Duodenal mucosa (tissue), 2 donors: Measurements from ENCODE around the gene SIVA1.

Experiments used
- H3K27ac ChIP-seq: one replicate; pipeline ENCODE4 v1.7.0; 2013; ENCODE audit warnings: low read depth, low read length
- H3K27me3 ChIP-seq, 2 donors: one replicate each; pipeline ENCODE4 v1.7.0; 2013; ENCODE audit warnings: low read length in 2 of 2, control low read depth in 1 of 2; ENCODE audit not compliant: insufficient read depth in 2 of 2, control insufficient read depth in 1 of 2
- H3K36me3 ChIP-seq, 2 donors: one replicate each; pipeline ENCODE4 v1.7.0; 2013; ENCODE audit warnings: low read length in 2 of 2, control low read depth in 1 of 2; ENCODE audit not compliant: insufficient read depth in 2 of 2, control insufficient read depth in 1 of 2
- H3K4me1 ChIP-seq, 2 donors: one replicate each; pipeline ENCODE4 v1.7.0; 2013; ENCODE audit warnings: low read length in 2 of 2, control low read depth in 1 of 2; ENCODE audit not compliant: insufficient read depth in 2 of 2, control insufficient read depth in 1 of 2
- H3K4me3 ChIP-seq, 2 donors: one replicate each; pipeline ENCODE4 v1.7.0; 2013; ENCODE audit warnings: low read length in 2 of 2, low read depth in 1 of 2
- H3K9ac ChIP-seq, 2 donors: one replicate each; pipeline ENCODE4 v1.7.0; 2013; ENCODE audit warnings: low read length in 2 of 2, low read depth in 1 of 2
- H3K9me3 ChIP-seq, 2 donors: one replicate each; pipeline ENCODE4 v1.7.0; 2013; ENCODE audit warnings: low read length in 2 of 2, control low read depth in 1 of 2; ENCODE audit not compliant: control insufficient read depth in 1 of 2

SIVA1 gene

DNA sequence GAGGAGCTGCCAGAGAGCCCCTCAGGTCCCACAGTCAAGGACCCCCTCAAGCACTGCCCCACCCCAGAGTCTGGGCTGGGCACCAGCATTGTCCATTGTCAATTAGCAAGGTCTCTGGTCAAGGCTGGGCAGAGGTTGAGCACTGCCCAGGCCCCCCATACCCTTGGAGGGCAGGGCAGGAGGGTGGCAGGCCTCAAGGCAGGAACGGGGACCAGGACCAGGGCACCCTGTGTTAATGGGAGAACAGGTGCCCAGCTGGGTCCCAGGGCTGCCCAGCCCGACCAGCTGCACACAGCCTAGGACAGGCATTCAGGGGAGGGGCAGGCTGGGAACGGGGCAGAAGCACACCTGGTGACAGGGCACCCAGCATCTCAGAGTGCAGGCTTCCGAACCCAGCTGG is 18.4 kb downstream of the SIVA1 start:
- H3K36me3 ChIP-seq, result peaks cover 22 to 49% of the 10 kb centered on the region in 2 donors
- no peak overlapping the region for H3K27ac ChIP-seq
- H3K27me3 ChIP-seq, result no peaks in the 10 kb centered on the region
- H3K9ac ChIP-seq, result no peak overlapping the region
- H3K4me3 ChIP-seq, result no peak overlapping the region
- H3K9me3 ChIP-seq, result peaks cover 0 to 5% of the 10 kb centered on the region in 2 donors
- peaks cover 3 to 4% of the 10 kb centered on the region in 2 donors for H3K4me1 ChIP-seq

DNA sequence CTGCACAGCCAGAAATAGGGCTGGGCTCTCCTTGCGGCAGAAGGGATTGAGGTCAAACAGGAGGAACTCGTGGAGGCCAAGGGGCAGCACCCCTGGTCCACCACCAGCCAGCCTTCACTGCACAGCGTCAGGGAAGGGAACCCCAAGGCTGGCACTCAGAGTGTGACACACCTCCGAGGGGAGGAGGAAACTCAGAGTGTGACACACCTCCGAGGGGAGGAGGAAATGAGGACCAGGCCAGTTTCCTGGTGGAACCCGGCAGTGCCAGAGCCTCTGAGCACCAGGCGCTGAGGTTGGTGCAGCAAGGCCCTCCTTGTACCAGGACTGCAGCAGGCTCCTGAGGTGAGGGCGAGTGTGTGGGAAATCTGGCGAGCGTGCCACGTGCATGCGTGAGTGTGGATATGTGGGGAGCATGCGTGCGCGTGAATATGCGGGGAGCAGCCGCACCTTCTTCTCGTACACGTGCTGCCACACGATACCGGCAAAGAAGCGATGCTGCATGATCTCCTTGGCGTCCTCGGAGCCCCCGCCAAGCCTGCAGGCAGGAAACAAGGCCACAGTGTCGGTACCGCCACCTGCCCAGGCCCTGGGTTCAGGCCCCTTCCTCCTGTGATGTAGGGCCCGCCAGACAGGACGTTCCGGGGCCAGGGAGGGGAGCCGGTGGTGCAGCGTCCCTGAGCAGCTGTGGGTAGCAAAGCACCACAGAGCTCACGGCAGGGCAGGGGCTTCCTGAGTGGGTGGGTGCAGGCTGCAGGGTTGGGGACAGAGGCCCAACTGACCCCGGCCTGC is 19.2 kb downstream of the SIVA1 start:
- no peak overlapping the region for H3K9ac ChIP-seq
- no peaks in the 10 kb centered on the region for H3K27me3 ChIP-seq
- H3K4me3 ChIP-seq, result no peak overlapping the region
- H3K36me3 ChIP-seq, result peaks cover 22 to 56% of the 10 kb centered on the region in 2 donors
- peaks cover 3 to 4% of the 10 kb centered on the region in 2 donors for H3K4me1 ChIP-seq
- peaks cover 0 to 5% of the 10 kb centered on the region in 2 donors for H3K9me3 ChIP-seq
- H3K27ac ChIP-seq, result no peak overlapping the region

DNA sequence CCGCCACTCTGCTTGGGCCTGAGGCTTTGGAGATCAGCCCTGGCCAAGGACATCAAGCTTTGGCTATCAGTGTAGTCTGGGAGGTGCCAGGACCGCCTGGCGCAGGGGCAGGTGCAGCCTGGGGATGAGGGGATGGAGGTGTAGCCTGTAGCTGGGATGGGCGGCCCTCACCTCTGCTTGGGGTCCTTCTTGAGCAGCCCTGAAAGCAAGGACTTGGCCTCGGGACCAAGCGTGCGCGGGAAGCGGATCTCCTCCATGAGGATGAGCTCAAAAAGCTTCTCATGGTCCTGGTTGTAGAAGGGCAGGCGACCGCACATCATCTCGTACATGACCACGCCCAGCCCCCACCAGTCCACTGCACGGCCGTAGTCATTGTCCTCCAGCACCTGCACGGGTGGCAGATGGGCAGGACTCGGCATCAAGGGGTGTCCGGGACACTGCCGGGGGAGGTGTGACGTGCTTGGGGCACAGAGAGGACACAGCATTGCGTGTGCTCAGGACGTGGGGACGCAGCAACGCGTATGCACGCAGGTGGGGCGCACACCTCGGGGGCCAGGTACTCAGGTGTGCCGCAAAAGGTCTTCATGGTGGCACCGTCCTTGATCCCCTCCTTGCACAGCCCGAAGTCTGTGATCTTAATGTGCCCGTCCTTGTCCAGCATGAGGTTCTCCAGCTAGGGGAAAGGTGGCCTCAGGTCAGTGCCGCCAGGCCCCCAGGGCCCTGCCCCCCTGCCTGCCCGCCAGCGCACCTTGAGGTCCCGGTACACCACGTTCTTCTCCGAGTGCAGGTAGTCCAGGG is 20.0 kb downstream of the SIVA1 start:
- Histone ChIP-seq H3K9me3 (peaks cover 0 to 5% of the 10 kb centered on the region in 2 donors), H3K4me1 (peaks cover 3 to 4% of the 10 kb centered on the region in 2 donors), H3K9ac (no peak overlapping the region), H3K4me3 (no peak overlapping the region), H3K36me3 (peaks cover 22 to 59% of the 10 kb centered on the region in 2 donors), H3K27me3 (no peaks in the 10 kb centered on the region), H3K27ac (no peak overlapping the region)

DNA sequence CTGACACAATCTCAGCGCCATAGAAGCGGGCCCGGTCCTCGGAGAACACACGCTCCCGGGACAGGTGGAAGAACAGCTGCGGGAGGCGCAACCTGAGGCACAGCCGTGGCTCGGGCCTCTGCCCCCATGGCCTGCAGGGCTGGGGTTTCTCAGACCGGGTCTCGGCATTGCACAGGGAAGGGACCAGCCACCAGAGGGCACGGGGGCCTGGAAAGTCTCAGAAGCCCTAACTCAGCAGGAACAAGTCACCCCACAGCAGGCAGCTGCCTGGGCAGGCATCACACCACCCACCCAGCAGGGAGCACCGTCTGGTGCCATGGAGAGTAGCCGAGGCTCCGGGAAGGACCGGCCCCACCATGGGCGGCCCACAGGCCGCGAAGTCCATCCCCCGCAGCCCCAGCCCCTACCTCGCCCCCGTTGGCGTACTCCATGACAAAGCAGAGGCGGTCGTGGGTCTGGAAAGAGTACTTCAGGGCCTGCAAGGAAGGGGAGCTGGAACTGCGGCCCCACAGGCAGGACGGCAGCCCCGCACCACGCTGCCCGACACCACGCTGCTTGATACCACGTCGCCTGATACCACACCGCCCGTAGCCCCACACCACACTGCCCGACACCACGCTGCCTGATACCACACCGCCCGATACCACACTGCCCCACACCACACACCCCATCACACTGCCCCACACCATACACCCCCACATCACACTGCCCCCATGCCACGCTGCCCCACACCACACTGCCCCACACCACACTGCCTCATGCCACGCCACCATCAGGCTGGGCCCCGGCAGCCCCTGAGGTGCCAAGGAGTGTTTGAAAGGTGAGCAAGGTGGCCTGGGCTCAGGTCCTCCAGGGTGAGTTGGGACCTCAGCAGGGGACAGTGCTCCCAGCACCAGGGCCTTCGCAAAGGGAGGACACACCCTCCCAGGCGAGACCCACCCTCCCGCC is 20.8 kb downstream of the SIVA1 start:
- Histone ChIP-seq H3K4me1 (peaks cover 2% of the 10 kb centered on the region in 2 donors), H3K4me3 (no peak overlapping the region), H3K27ac (no peak overlapping the region), H3K27me3 (no peaks in the 10 kb centered on the region), H3K36me3 (peaks cover 23 to 61% of the 10 kb centered on the region in 2 donors), H3K9ac (no peak overlapping the region), H3K9me3 (peaks cover 0 to 5% of the 10 kb centered on the region in 2 donors)

DNA sequence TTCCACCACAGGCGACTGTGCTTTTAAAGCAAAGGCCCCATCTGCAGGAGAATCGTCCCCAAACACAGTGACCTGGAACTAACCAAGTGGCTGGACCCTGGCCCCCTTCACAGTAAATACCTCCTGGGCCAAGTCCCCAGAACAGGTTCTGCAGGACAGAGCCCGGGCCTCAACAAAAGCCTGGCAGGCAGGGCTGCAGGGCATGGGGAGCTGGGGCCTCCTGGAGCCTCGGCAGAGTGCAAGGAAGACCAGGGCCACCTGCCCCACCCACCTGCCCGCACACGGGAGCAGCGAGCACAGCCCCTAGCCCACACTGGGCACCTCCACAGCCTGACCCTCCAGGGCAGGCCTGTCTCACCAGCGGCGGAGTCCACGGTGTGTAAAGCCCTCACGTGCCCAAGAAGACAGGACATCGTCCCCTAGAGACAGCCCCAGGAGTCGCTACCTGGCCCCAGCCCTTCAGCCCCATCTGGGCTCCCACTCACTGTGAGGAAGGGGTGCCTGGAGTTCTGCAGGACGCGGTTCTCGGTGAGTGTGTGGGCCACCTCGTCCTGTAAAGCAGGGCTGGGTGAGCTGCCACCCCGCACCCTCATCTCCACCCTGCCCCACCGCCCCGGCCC is 21.6 kb downstream of the SIVA1 start:
- Histone ChIP-seq H3K36me3 (peaks cover 27 to 66% of the 10 kb centered on the region in 2 donors), H3K27me3 (no peaks in the 10 kb centered on the region), H3K27ac (no peak overlapping the region), H3K4me1 (no peaks in the 10 kb centered on the region), H3K9ac (no peak overlapping the region), H3K9me3 (peaks cover 0 to 5% of the 10 kb centered on the region in 2 donors), H3K4me3 (no peak overlapping the region)

DNA sequence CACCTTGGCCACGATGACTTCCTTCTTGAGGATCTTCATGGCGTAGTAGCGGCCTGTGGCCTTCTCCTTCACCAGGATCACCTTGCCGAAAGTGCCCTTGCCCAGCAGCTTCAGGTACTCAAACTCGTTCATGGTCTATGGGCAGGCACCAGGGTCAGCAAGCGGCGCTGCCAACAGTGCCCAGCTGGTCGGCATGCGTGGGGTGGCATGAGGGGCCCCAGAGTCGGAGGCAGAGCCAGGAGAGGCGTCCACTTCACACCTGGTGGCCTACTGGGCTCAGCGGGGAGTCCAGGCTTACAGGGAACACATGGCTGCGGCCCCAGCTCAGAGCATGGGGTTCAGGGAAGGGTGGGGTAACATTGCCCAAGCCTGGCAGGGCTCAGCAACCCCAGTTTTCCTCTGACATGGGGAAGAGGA is 22.1 kb downstream of the SIVA1 start:
- H3K4me3 ChIP-seq, result no peak overlapping the region
- peaks cover 0 to 5% of the 10 kb centered on the region in 2 donors for H3K9me3 ChIP-seq
- H3K36me3 ChIP-seq, result peaks cover 31 to 71% of the 10 kb centered on the region in 2 donors
- H3K4me1 ChIP-seq, result no peaks in the 10 kb centered on the region
- no peak overlapping the region for H3K27ac ChIP-seq
- no peak overlapping the region for H3K9ac ChIP-seq
- H3K27me3 ChIP-seq, result no peaks in the 10 kb centered on the region

DNA sequence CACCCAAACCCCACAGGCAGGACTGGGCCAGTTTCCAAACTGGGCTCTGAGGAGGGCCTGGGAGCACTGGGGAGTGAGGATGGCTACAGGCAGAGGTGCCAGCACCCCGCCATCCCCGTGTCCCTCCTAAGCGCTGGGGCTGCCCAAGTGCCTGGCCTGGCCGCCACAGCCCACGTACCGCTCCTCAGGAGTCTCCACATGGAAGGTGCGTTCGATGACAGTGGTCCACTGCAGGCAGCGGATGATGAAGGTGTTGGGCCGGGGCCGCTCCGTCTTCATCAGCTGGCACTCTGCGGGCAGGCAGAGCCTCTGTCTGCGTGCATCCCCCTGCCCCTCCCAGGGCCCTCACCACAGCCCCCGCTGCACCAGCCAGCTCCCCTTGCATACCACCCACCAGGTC is 23.5 kb downstream of the SIVA1 start:
- Histone ChIP-seq H3K4me1 (no peaks in the 10 kb centered on the region), H3K9me3 (no peaks in the 10 kb centered on the region), H3K9ac (no peak overlapping the region), H3K27me3 (no peaks in the 10 kb centered on the region), H3K4me3 (no peak overlapping the region), H3K27ac (no peak overlapping the region), H3K36me3 (peaks cover 27 to 63% of the 10 kb centered on the region in 2 donors)

DNA sequence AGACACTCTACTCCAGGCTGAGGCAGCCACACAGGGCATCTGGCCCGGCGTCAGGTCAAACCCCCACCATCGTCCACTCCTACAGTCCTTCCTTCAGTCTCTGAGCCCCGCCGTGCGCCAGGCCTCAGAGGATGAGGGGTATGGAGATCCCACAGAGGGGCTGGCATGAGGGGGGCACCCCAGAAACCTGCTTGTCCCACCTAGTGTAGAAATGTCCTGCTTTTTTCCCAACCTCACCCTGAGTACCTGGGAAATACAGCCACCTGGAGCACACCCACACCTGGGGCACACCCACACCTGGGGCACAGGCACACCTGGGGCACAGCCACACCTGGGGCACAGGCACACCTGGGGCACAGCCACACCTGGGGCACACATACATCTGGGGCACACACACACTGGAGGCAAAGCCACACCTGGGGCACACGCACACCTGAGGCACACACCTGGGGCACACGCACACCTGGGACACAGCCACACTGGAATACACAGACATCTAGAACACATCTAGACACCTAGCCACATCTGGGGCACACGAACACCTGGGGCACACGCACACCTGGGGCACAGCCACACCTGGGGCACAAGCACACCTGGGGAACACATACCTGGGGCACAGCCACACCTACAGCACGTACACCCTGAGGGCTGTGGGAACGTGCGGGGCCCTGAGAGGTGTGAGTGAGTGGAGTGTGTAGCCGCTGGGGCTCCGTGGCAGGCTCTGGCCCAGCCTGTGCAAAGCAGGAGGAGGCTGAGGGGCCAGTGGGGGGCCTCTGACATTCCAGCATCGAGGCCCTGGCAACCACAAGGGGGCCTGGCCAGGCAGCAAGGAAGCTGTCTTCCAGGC is 24.2 kb downstream of the SIVA1 start:
- no peak overlapping the region for H3K4me3 ChIP-seq
- H3K27ac ChIP-seq, result no peak overlapping the region
- no peaks in the 10 kb centered on the region for H3K27me3 ChIP-seq
- no peaks in the 10 kb centered on the region for H3K9me3 ChIP-seq
- H3K9ac ChIP-seq, result no peak overlapping the region
- H3K36me3 ChIP-seq, result peaks cover 20 to 56% of the 10 kb centered on the region in 2 donors
- H3K4me1 ChIP-seq, result no peaks in the 10 kb centered on the region

DNA sequence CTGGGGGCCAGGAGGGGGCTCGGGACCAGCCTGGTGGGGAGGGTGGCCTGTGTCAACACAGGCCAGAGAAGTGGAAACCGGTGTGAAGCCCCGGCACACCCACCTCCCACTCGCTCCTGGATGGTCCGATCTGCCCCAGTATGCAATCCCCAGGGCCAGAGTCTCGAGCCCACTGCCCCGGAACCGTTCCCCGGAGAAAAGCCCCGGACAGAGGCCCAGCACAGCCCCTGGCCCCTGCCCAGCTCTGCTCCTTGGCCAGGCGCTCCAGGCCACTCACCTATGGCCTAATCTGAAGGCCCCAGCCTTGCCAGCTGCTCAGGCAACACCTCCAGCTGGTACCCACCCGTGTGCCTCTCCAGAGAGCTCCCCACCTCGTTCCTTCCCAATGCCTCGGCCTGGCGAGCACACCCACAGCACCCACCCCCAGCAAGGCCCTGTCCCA is 24.9 kb downstream of the SIVA1 start:
- Histone ChIP-seq H3K27me3 (no peaks in the 10 kb centered on the region), H3K36me3 (peaks cover 18 to 50% of the 10 kb centered on the region in 2 donors), H3K9ac (no peak overlapping the region), H3K27ac (no peak overlapping the region), H3K4me1 (no peaks in the 10 kb centered on the region), H3K4me3 (no peak overlapping the region), H3K9me3 (no peaks in the 10 kb centered on the region)
